K562 (cell line): ENCODE measurements around the gene TP53RK. TPM values are rescaled to one million over a fixed set of nuclear protein-coding genes. Genes with fewer than 3 reads are reported as not detected.

Experiments
- CBX5 ChIP-seq: IDR thresholded peaks from 2 replicates; pipeline ENCODE4 v1.6.1; 2014; ENCODE audit warnings: low read depth, borderline replicate concordance
- CREB1 ChIP-seq, 2 experiments: sonication (generic) in 1 of 2; formaldehyde crosslinking in 1 of 2; IDR thresholded peaks; 2 replicates each; pipeline versions ENCODE4 v1.6.1 to v1.8.0; 2012 to 2022; ENCODE audit warnings: inconsistent platforms in 1 of 2, mild to moderate bottlenecking in 1 of 2, missing genetic modification reagents in 1 of 2, moderate library complexity in 1 of 2
- DMBX1 ChIP-seq: fragments of 250-450 bp; sonication (Bioruptor Pico); IDR thresholded peaks from 2 replicates; pipeline ENCODE4 v1.8.0; 2022; ENCODE audit warnings: inconsistent platforms, mild to moderate bottlenecking, moderate library complexity, borderline replicate concordance
- ELK1 ChIP-seq: sonication (generic); formaldehyde crosslinking; IDR thresholded peaks from 2 replicates; pipeline ENCODE4 v1.8.1; 2022; ENCODE audit warnings: missing genetic modification reagents
- FOXJ3 ChIP-seq: sonication (generic); formaldehyde crosslinking; IDR thresholded peaks from 2 replicates; pipeline ENCODE4 v1.4.0; 2020; ENCODE audit warnings: mild to moderate bottlenecking, missing genetic modification reagents
- GABPA ChIP-seq: fragments of 200-800 bp; sonication (Bioruptor generic); conservative IDR thresholded peaks from 2 replicates; pipeline ENCODE4 v1.6.1; 2016; ENCODE audit warnings: low read depth, missing genetic modification characterization, missing compliant biosample characterization
- GTF2B ChIP-seq: IDR thresholded peaks from 2 replicates; pipeline ENCODE4 v1.6.1; 2011; ENCODE audit not compliant: insufficient read length; ENCODE audit errors: extremely low read depth
- HDAC8 ChIP-seq: fragments of 450-650 bp; IDR thresholded peaks from 2 replicates; pipeline ENCODE4 v1.6.1; 2016; ENCODE audit warnings: mild to moderate bottlenecking, missing genetic modification characterization, moderate library complexity, missing compliant biosample characterization
- HIVEP1 ChIP-seq: fragments of 250-450 bp; sonication (Bioruptor Pico); IDR thresholded peaks from 2 replicates; pipeline ENCODE4 v1.4.0; 2020; ENCODE audit warnings: mild to moderate bottlenecking
- MCM5 ChIP-seq: fragments of 450-650 bp; IDR thresholded peaks from 2 replicates; pipeline ENCODE4 v1.6.1; 2016; ENCODE audit warnings: low read depth
- MTA2 ChIP-seq: fragments of 450-650 bp; IDR thresholded peaks from 2 replicates; pipeline ENCODE4 v1.6.1; 2016; ENCODE audit warnings: low read depth
- PHF21A ChIP-seq: fragments of 450-650 bp; IDR thresholded peaks from 2 replicates; pipeline ENCODE4 v1.6.1; 2017; ENCODE audit warnings: low read depth, borderline replicate concordance
- POLR2AphosphoS5 ChIP-seq: IDR thresholded peaks from 2 replicates; pipeline ENCODE4 v1.6.1; 2011; ENCODE audit warnings: mild to moderate bottlenecking, low read depth, low read length, moderate library complexity; ENCODE audit not compliant: control insufficient read depth, insufficient read depth
- PRPF4 ChIP-seq: fragments of 200-400 bp; formaldehyde crosslinking; IDR thresholded peaks from one replicate; pipeline ENCODE4 v1.6.1; 2017; ENCODE audit warnings: low read length, low read depth, mild to moderate bottlenecking; ENCODE audit not compliant: insufficient read depth, poor library complexity, severe bottlenecking
- YY1 ChIP-seq, 3 experiments: IDR thresholded peaks; 2 replicates each; pipeline ENCODE4 v1.6.1; 2011; ENCODE audit warnings: low read length in 2 of 3, mild to moderate bottlenecking in 2 of 3, moderate library complexity in 2 of 3, borderline replicate concordance in 1 of 3, control low read depth in 1 of 3, low read depth in 1 of 3; ENCODE audit not compliant: insufficient read depth in 3 of 3, insufficient replicate concordance in 2 of 3, control insufficient read depth in 1 of 3, insufficient read length in 1 of 3; ENCODE audit errors: extremely low read depth in 1 of 3
- ZNF407 ChIP-seq: fragments of 450-650 bp; IDR thresholded peaks from 2 replicates; pipeline ENCODE4 v1.6.1; 2016; ENCODE audit warnings: low read depth
- polyA plus RNA-seq, 8 experiments: library from polyadenylated mRNA; depleted of rRNA in 4 of 8; stranded (reverse) in 5 of 8; unstranded in 3 of 8; fragments of >200 nt; fragmentation: Nextera tagmentation in 2 of 8; fragmentation: Illumina TruSeq in 1 of 8; extraction: Ambion mirVana in 2 of 8; extraction: Trizol in 1 of 8; gene quantifications; 2 replicates each; pipeline versions ENCODE4 v1.2.1 to v1.2.3, GENCODE V29; 2011 to 2014; ENCODE audit warnings: inconsistent platforms in 1 of 8, missing spikeins in 1 of 8
- total RNA-seq, 7 experiments: library from RNA; depleted of rRNA in 6 of 7; stranded (reverse); fragments of >200 nt in 6 of 7; fragmentation: Illumina TruSeq in 2 of 7; extraction: Trizol in 2 of 7; gene quantifications; 2 replicates each; pipeline versions ENCODE4 v1.2.1 to v1.2.3, GENCODE V29; 2011 to 2021; ENCODE audit warnings: low replicate concordance in 1 of 7

Gene TP53RK
- total and polyA plus RNA-seq, 9 of the 15 experiments (the other 6 are each of a cell fraction or from before 2014, with no cell fraction given): 2.9 to 43.5 (median 17.2) TPM

GRCh38 chr20:46699651-46700359, 10.6 kb upstream of the TP53RK start (continued):
- TF ChIP-seq GABPA: no peak
- TF ChIP-seq PHF21A: no peak
- no peak for TF ChIP-seq ZNF407
- TF ChIP-seq YY1 (IDR thresholded peaks at IDR 0.05; ENCODE audit: borderline replicate concordance in 1 of 3, control insufficient read depth in 1 of 3, extremely low read depth in 1 of 3, insufficient read depth in 3 of 3, insufficient read length in 1 of 3, insufficient replicate concordance in 2 of 3, low read depth in 1 of 3, low read length in 2 of 3): peak in 1 of 3 experiments; percentile 60
- no peak for TF ChIP-seq MTA2
- no peak for TF ChIP-seq HIVEP1 (CRISPR knock-in tag)
- TF ChIP-seq POLR2AphosphoS5: no peak
- TF ChIP-seq GTF2B: no peak
- TF ChIP-seq FOXJ3: no peak
- no peak for TF ChIP-seq ELK1 (CRISPR knock-in tag)
- no peak for TF ChIP-seq HDAC8 (tag)
- no peak for TF ChIP-seq MCM5
- TF ChIP-seq PRPF4: no peak
- TF ChIP-seq CBX5: no peak
- no peak for TF ChIP-seq DMBX1 (CRISPR knock-in tag)
- no peak for TF ChIP-seq CREB1 (IDR thresholded peaks at IDR 0.05)
- no peak for TF ChIP-seq CREB1 (CRISPR knock-in tag; IDR thresholded peaks at IDR 0.05)
